ENCODE measurements around the gene EXOC3L2.

EXOC3L2 gene

GRCh38 chr19:45245826-45246225, 619 bp upstream of the EXOC3L2 start:
- Histone ChIP-seq H3K9me3 (ENCODE audit: low read length) (no peaks in the 10 kb centered on the region), H3F3A (ENCODE audit: insufficient read depth, low read length) (no peaks in the 10 kb centered on the region), H4K20me1 (ENCODE audit: insufficient read depth, low read length) (no peaks in the 10 kb centered on the region)

GRCh38 chr19:45244133-45244794, 943 bp downstream of the EXOC3L2 start:
- no peaks in the 10 kb centered on the region for H3K79me2 ChIP-seq (ENCODE audit: insufficient read depth, low read length)
- H3K36me3 ChIP-seq (ENCODE audit: insufficient read depth, low read length): no peaks in the 10 kb centered on the region
- no peaks in the 10 kb centered on the region for H3K9me3 ChIP-seq (ENCODE audit: low read length)
- H2AFZ ChIP-seq (ENCODE audit: low read length): no peak overlapping the region
- peaks cover 6% of the 10 kb centered on the region for H3K4me1 ChIP-seq (ENCODE audit: insufficient read depth, low read length, severe bottlenecking)
- TF ChIP-seq EZH2 (IDR thresholded peaks at IDR 0.05; ENCODE audit: borderline replicate concordance, low read length) (no peak), CTCF (IDR thresholded peaks at IDR 0.05; ENCODE audit: low read length) (no peak)
- peaks cover 8% of the 10 kb centered on the region; the same call in 1 of the 2 replicates for H3K27me3 ChIP-seq (ENCODE audit: insufficient read depth, low read length)
- no peak overlapping the region for H3K4me2 ChIP-seq (ENCODE audit: low read length)
- H4K20me1 ChIP-seq (ENCODE audit: insufficient read depth, low read length): no peaks in the 10 kb centered on the region
- H3F3A ChIP-seq (ENCODE audit: insufficient read depth, low read length): no peaks in the 10 kb centered on the region
- no peak overlapping the region for H3K4me3 ChIP-seq (ENCODE audit: low read depth, low read length, poor library complexity, severe bottlenecking)
- no peak overlapping the region for H3K9ac ChIP-seq (ENCODE audit: low read length)
- H3K9me2 ChIP-seq (ENCODE audit: low read depth, low read length): no peaks in the 10 kb centered on the region
- no peak overlapping the region for H3K27ac ChIP-seq (ENCODE audit: low read depth, low read length, poor library complexity, severe bottlenecking)

More at GRCh38 chr19:45245826-45246225, 619 bp upstream of the EXOC3L2 start:
- Histone ChIP-seq H3K36me3 (ENCODE audit: insufficient read depth, low read length) (no peaks in the 10 kb centered on the region), H3K9ac (ENCODE audit: low read length) (no peak overlapping the region), H2AFZ (ENCODE audit: low read length) (no peak overlapping the region), H3K4me2 (ENCODE audit: low read length) (no peak overlapping the region), H3K4me3 (ENCODE audit: low read depth, low read length, poor library complexity, severe bottlenecking) (no peak overlapping the region), H3K4me1 (ENCODE audit: insufficient read depth, low read length, severe bottlenecking) (peaks cover 12% of the 10 kb centered on the region), H3K27ac (ENCODE audit: low read depth, low read length, poor library complexity, severe bottlenecking) (no peak overlapping the region), H3K79me2 (ENCODE audit: insufficient read depth, low read length) (no peaks in the 10 kb centered on the region), H3K9me2 (ENCODE audit: low read depth, low read length) (no peaks in the 10 kb centered on the region), H3K27me3 (ENCODE audit: insufficient read depth, low read length) (peaks cover 8% of the 10 kb centered on the region; the same call in 1 of the 2 replicates)
- no peak for TF ChIP-seq CTCF (IDR thresholded peaks at IDR 0.05; ENCODE audit: low read length)
- TF ChIP-seq EZH2 (IDR thresholded peaks at IDR 0.05; ENCODE audit: borderline replicate concordance, low read length): no peak

GRCh38 chr19:45243144-45243732, 2.0 kb downstream of the EXOC3L2 start:
- Histone ChIP-seq H3F3A (ENCODE audit: insufficient read depth, low read length) (no peaks in the 10 kb centered on the region), H3K27me3 (ENCODE audit: insufficient read depth, low read length) (peaks cover 8% of the 10 kb centered on the region; the same call in 1 of the 2 replicates), H3K36me3 (ENCODE audit: insufficient read depth, low read length) (no peaks in the 10 kb centered on the region), H3K4me1 (ENCODE audit: insufficient read depth, low read length, severe bottlenecking) (peaks cover 2% of the 10 kb centered on the region), H3K27ac (ENCODE audit: low read depth, low read length, poor library complexity, severe bottlenecking) (no peak overlapping the region), H3K9me3 (ENCODE audit: low read length) (no peaks in the 10 kb centered on the region), H3K4me2 (ENCODE audit: low read length) (no peak overlapping the region), H2AFZ (ENCODE audit: low read length) (no peak overlapping the region), H4K20me1 (ENCODE audit: insufficient read depth, low read length) (no peaks in the 10 kb centered on the region), H3K9me2 (ENCODE audit: low read depth, low read length) (no peaks in the 10 kb centered on the region), H3K79me2 (ENCODE audit: insufficient read depth, low read length) (no peaks in the 10 kb centered on the region), H3K9ac (ENCODE audit: low read length) (no peak overlapping the region), H3K4me3 (ENCODE audit: low read depth, low read length, poor library complexity, severe bottlenecking) (no peak overlapping the region)
- no peak for TF ChIP-seq EZH2 (IDR thresholded peaks at IDR 0.05; ENCODE audit: borderline replicate concordance, low read length)
- no peak for TF ChIP-seq CTCF (IDR thresholded peaks at IDR 0.05; ENCODE audit: low read length)

Measured in OCI-LY1 (cell line).